Dermis blood vessel endothelial cell (primary cell): ENCODE results near the gene STBD1. TPM values are rescaled to one million over a fixed set of nuclear protein-coding genes. Genes with fewer than 3 reads are reported as not detected.
"Not testable (repeated sequence)": the region's sequence is repeated elsewhere in the genome, so short reads cannot be mapped to it uniquely, and the experiment has no call there.

Experiments
- DNase-seq: peaks from one replicate; pipeline ENCODE4 v3.0.0; 2010
- total RNA-seq: library from RNA; depleted of rRNA; stranded (reverse); fragments of >200 nt; gene quantifications from 2 replicates; pipeline ENCODE4 v1.2.3, GENCODE V29; 2014

Gene STBD1
- total RNA-seq, 1 donor from 2014 or later, result 1.0 TPM

GRCh38 chr4:76326515-76326914, 20.0 kb downstream of the STBD1 start:
- no peak for DNase-seq

GRCh38 chr4:76334885-76335284, 28.4 kb downstream of the STBD1 start:
- no peak for DNase-seq

GRCh38 chr4:76339364-76339763, 32.8 kb downstream of the STBD1 start:
- DNase-seq, result no peak

- DNase-seq, result no peak
Observed at GRCh38 chr4:76341063-76341462, 34.5 kb downstream of the STBD1 start.

GRCh38 chr4:76342191-76342590, 35.7 kb downstream of the STBD1 start:
- no peak for DNase-seq

GRCh38 chr4:76342803-76343202, 36.3 kb downstream of the STBD1 start:
- no peak for DNase-seq

- no peak for DNase-seq
Observed at GRCh38 chr4:76354517-76355473, 48.3 kb downstream of the STBD1 start.

- no peak for DNase-seq
Observed at GRCh38 chr4:76357981-76358380, 51.4 kb downstream of the STBD1 start.

- not testable (repeated sequence) for DNase-seq
Observed at GRCh38 chr4:76359881-76360466, 53.4 kb downstream of the STBD1 start.

Other genes with a start within 250 kb of the STBD1 start
- not detected in 2 replicates for gene ART3, start 232.0 kb upstream of the STBD1 start, total RNA-seq
- 59.1 and 64.8 TPM in 2 replicates for gene NUP54, start 158.3 kb upstream of the STBD1 start, total RNA-seq
- gene SCARB2, start 92.9 kb upstream of the STBD1 start, total RNA-seq, result 194 and 214 TPM in 2 replicates
- gene FAM47E, start 55.0 kb upstream of the STBD1 start, total RNA-seq, result 0.14 and 0.17 TPM in 2 replicates
- not detected in 2 replicates for gene CCDC158, start 114.4 kb downstream of the STBD1 start, total RNA-seq
- 0.51 and 1.1 TPM in 2 replicates for gene SHROOM3, start 128.5 kb downstream of the STBD1 start, total RNA-seq